ENCODE results near the gene MAP3K6. TPM values are rescaled to one million over a fixed set of nuclear protein-coding genes. Genes with fewer than 3 reads are reported as not detected.
"Not testable (repeated sequence)": the region's sequence is repeated elsewhere in the genome, so short reads cannot be mapped to it uniquely, and the experiment has no call there.

Gene MAP3K6
- 5.3 TPM for total RNA-seq
- 45.0 TPM for polyA plus RNA-seq
- long read RNA-seq, donor 1: 0 reads
- long read RNA-seq, donor 2, partial matches to known transcripts: 0 of 1 reads
- long read RNA-seq, donor 2, other reads (novel, unspliced or antisense): 0 of 1 reads
- long read RNA-seq, donor 3, partial matches to known transcripts: 0 of 2 reads
- long read RNA-seq, donor 3, other reads (novel, unspliced or antisense): 0 of 2 reads
- long read RNA-seq, donor 4, full-length matches to known transcripts: 2 of 2 reads
- long read RNA-seq, donor 4, partial matches to known transcripts: 0 of 2 reads
- long read RNA-seq, donor 4, other reads (novel, unspliced or antisense): 0 of 2 reads
- long read RNA-seq, donor 5: 0 reads
- long read RNA-seq, donor 6, partial matches to known transcripts: 0 of 2 reads
- long read RNA-seq, donor 6, other reads (novel, unspliced or antisense): 0 of 2 reads
- long read RNA-seq, donor 7: 0 reads
- long read RNA-seq, donor 8: 0 reads
- long read RNA-seq, donor 9: 0 reads
- long read RNA-seq, donor 10: 0 reads

GRCh38 chr1:27366411-27367159 lies at the start of gene MAP3K6:
MAP3K6 (minus strand) TSS chr1:27366961; CDS start chr1:27366597, 364 bp downstream.
- peaks cover 10 to 41% of the 10 kb centered on the region in 2 donors for H3K4me1 ChIP-seq (ENCODE audit: control insufficient read depth in 2 of 2, insufficient read depth in 2 of 2, low read length in 2 of 2)
- peak within 1 kb of the TSS; percentile 46 to 57 for H3K4me3 ChIP-seq (ENCODE audit: low read length in 2 of 2)
- peaks cover 0 to 37% of the 10 kb centered on the region in 2 donors for H3K27me3 ChIP-seq (ENCODE audit: control insufficient read depth in 2 of 2, insufficient read depth in 1 of 2, low read length in 1 of 2)
- no peaks in the 10 kb centered on the region for H3K36me3 ChIP-seq (ENCODE audit: control insufficient read depth in 2 of 2, insufficient read depth in 2 of 2, low read length in 1 of 2)
- peaks cover 0 to 7% of the 10 kb centered on the region in 2 donors for H3K9me3 ChIP-seq (ENCODE audit: control insufficient read depth in 2 of 2, insufficient read depth in 1 of 2, low read length in 1 of 2)
- DNase-seq (ENCODE audit: low read depth in 6 of 9, low spot score in 9 of 9): peak in 1 of 9 donors; percentile 49
- peak within 1 kb of the TSS; percentile 62 to 82 for H3K27ac ChIP-seq (ENCODE audit: low read depth in 1 of 2, low read length in 1 of 2)
- WGBS: 2% methylated on average over 67 of the region's 67 CpGs

GRCh38 chr1:27414091-27414490 lies 47.3 kb upstream of the MAP3K6 start:
- DNase-seq (ENCODE audit: low read depth in 6 of 9, low spot score in 9 of 9): no peak
- 97% methylated on average over 1 of the region's 1 CpG for WGBS
- Histone ChIP-seq H3K9me3 (ENCODE audit: control insufficient read depth in 2 of 2, insufficient read depth in 1 of 2, low read length in 1 of 2) (no peaks in the 10 kb centered on the region), H3K27ac (ENCODE audit: low read depth in 1 of 2, low read length in 1 of 2) (peak overlapping the region in 1 of 2 donors; percentile 15), H3K36me3 (ENCODE audit: control insufficient read depth in 2 of 2, insufficient read depth in 2 of 2, low read length in 1 of 2) (peaks cover 85 to 97% of the 10 kb centered on the region in 2 donors), H3K4me3 (ENCODE audit: low read length in 2 of 2) (no peak overlapping the region), H3K4me1 (ENCODE audit: control insufficient read depth in 2 of 2, insufficient read depth in 2 of 2, low read length in 2 of 2) (peaks cover 0 to 35% of the 10 kb centered on the region in 2 donors), H3K27me3 (ENCODE audit: control insufficient read depth in 2 of 2, insufficient read depth in 1 of 2, low read length in 1 of 2) (no peaks in the 10 kb centered on the region)

GRCh38 chr1:27413004-27413403 lies 46.2 kb upstream of the MAP3K6 start:
- Histone ChIP-seq H3K36me3 (ENCODE audit: control insufficient read depth in 2 of 2, insufficient read depth in 2 of 2, low read length in 1 of 2) (peaks cover 86 to 97% of the 10 kb centered on the region in 2 donors), H3K9me3 (ENCODE audit: control insufficient read depth in 2 of 2, insufficient read depth in 1 of 2, low read length in 1 of 2) (no peaks in the 10 kb centered on the region), H3K27me3 (ENCODE audit: control insufficient read depth in 2 of 2, insufficient read depth in 1 of 2, low read length in 1 of 2) (no peaks in the 10 kb centered on the region), H3K4me3 (ENCODE audit: low read length in 2 of 2) (no peak overlapping the region), H3K27ac (ENCODE audit: low read depth in 1 of 2, low read length in 1 of 2) (peak overlapping the region in 1 of 2 donors; percentile 42), H3K4me1 (ENCODE audit: control insufficient read depth in 2 of 2, insufficient read depth in 2 of 2, low read length in 2 of 2) (peaks cover 0 to 27% of the 10 kb centered on the region in 2 donors)
- 93% methylated on average over 4 of the region's 4 CpGs for WGBS
- DNase-seq (ENCODE audit: low read depth in 6 of 9, low spot score in 9 of 9): no peak

- 96% methylated on average over 4 of the region's 4 CpGs for WGBS
- H3K4me3 ChIP-seq (ENCODE audit: low read length in 2 of 2): no peak overlapping the region
- peak overlapping the region in 1 of 2 donors; percentile 18 for H3K27ac ChIP-seq (ENCODE audit: low read depth in 1 of 2, low read length in 1 of 2)
- no peak for DNase-seq (ENCODE audit: low read depth in 6 of 9, low spot score in 9 of 9)
- no peaks in the 10 kb centered on the region for H3K27me3 ChIP-seq (ENCODE audit: control insufficient read depth in 2 of 2, insufficient read depth in 1 of 2, low read length in 1 of 2)
- peaks cover 0 to 27% of the 10 kb centered on the region in 2 donors for H3K4me1 ChIP-seq (ENCODE audit: control insufficient read depth in 2 of 2, insufficient read depth in 2 of 2, low read length in 2 of 2)
- H3K36me3 ChIP-seq (ENCODE audit: control insufficient read depth in 2 of 2, insufficient read depth in 2 of 2, low read length in 1 of 2): peaks cover 87 to 97% of the 10 kb centered on the region in 2 donors
- H3K9me3 ChIP-seq (ENCODE audit: control insufficient read depth in 2 of 2, insufficient read depth in 1 of 2, low read length in 1 of 2): no peaks in the 10 kb centered on the region
These were observed 45.7 kb upstream of the MAP3K6 start for GRCh38 chr1:27412502-27412901.

- DNase-seq (ENCODE audit: low read depth in 6 of 9, low spot score in 9 of 9): no peak
- H3K27ac ChIP-seq (ENCODE audit: low read depth in 1 of 2, low read length in 1 of 2): no peak overlapping the region
- no peak overlapping the region for H3K4me3 ChIP-seq (ENCODE audit: low read length in 2 of 2)
- no peaks in the 10 kb centered on the region for H3K9me3 ChIP-seq (ENCODE audit: control insufficient read depth in 2 of 2, insufficient read depth in 1 of 2, low read length in 1 of 2)
- H3K27me3 ChIP-seq (ENCODE audit: control insufficient read depth in 2 of 2, insufficient read depth in 1 of 2, low read length in 1 of 2): no peaks in the 10 kb centered on the region
- H3K36me3 ChIP-seq (ENCODE audit: control insufficient read depth in 2 of 2, insufficient read depth in 2 of 2, low read length in 1 of 2): peaks cover 88 to 93% of the 10 kb centered on the region in 2 donors
- H3K4me1 ChIP-seq (ENCODE audit: control insufficient read depth in 2 of 2, insufficient read depth in 2 of 2, low read length in 2 of 2): peaks cover 0 to 25% of the 10 kb centered on the region in 2 donors
- WGBS: 90% methylated on average over 2 of the region's 2 CpGs
These were observed 43.9 kb upstream of the MAP3K6 start for GRCh38 chr1:27410709-27411108.

- 98% methylated on average over 11 of the region's 11 CpGs for WGBS
- DNase-seq (ENCODE audit: low read depth in 6 of 9, low spot score in 9 of 9): no peak
- Histone ChIP-seq H3K4me3 (ENCODE audit: low read length in 2 of 2) (no peak overlapping the region), H3K4me1 (ENCODE audit: control insufficient read depth in 2 of 2, insufficient read depth in 2 of 2, low read length in 2 of 2) (peaks cover 2 to 27% of the 10 kb centered on the region in 2 donors), H3K9me3 (ENCODE audit: control insufficient read depth in 2 of 2, insufficient read depth in 1 of 2, low read length in 1 of 2) (no peaks in the 10 kb centered on the region), H3K27me3 (ENCODE audit: control insufficient read depth in 2 of 2, insufficient read depth in 1 of 2, low read length in 1 of 2) (no peaks in the 10 kb centered on the region), H3K27ac (ENCODE audit: low read depth in 1 of 2, low read length in 1 of 2) (peak overlapping the region in 1 of 2 donors; percentile 5), H3K36me3 (ENCODE audit: control insufficient read depth in 2 of 2, insufficient read depth in 2 of 2, low read length in 1 of 2) (peaks cover 81 to 83% of the 10 kb centered on the region in 2 donors)
These were observed 42.9 kb upstream of the MAP3K6 start for GRCh38 chr1:27409669-27410068.

- Histone ChIP-seq H3K27me3 (ENCODE audit: control insufficient read depth in 2 of 2, insufficient read depth in 1 of 2, low read length in 1 of 2) (no peaks in the 10 kb centered on the region), H3K4me3 (ENCODE audit: low read length in 2 of 2) (no peak overlapping the region), H3K9me3 (ENCODE audit: control insufficient read depth in 2 of 2, insufficient read depth in 1 of 2, low read length in 1 of 2) (no peaks in the 10 kb centered on the region), H3K4me1 (ENCODE audit: control insufficient read depth in 2 of 2, insufficient read depth in 2 of 2, low read length in 2 of 2) (peaks cover 14 to 36% of the 10 kb centered on the region in 2 donors), H3K36me3 (ENCODE audit: control insufficient read depth in 2 of 2, insufficient read depth in 2 of 2, low read length in 1 of 2) (peaks cover 66 to 68% of the 10 kb centered on the region in 2 donors), H3K27ac (ENCODE audit: low read depth in 1 of 2, low read length in 1 of 2) (no peak overlapping the region)
- 97% methylated on average over 9 of the region's 9 CpGs for WGBS
- no peak for DNase-seq (ENCODE audit: low read depth in 6 of 9, low spot score in 9 of 9)
These were observed 41.4 kb upstream of the MAP3K6 start for GRCh38 chr1:27408151-27408550.

GRCh38 chr1:27406791-27407190 lies 40.0 kb upstream of the MAP3K6 start:
- not testable (repeated sequence) for H3K27me3 ChIP-seq (ENCODE audit: control insufficient read depth in 2 of 2, insufficient read depth in 1 of 2, low read length in 1 of 2); H3K4me3 ChIP-seq (ENCODE audit: low read length in 2 of 2); H3K9me3 ChIP-seq (ENCODE audit: control insufficient read depth in 2 of 2, insufficient read depth in 1 of 2, low read length in 1 of 2); DNase-seq (ENCODE audit: low read depth in 6 of 9, low spot score in 9 of 9)
- Histone ChIP-seq H3K36me3 (ENCODE audit: control insufficient read depth in 2 of 2, insufficient read depth in 2 of 2, low read length in 1 of 2) (peaks cover 53 to 54% of the 10 kb centered on the region in 2 donors), H3K27ac (ENCODE audit: low read depth in 1 of 2, low read length in 1 of 2) (peak overlapping the region in 1 of 2 donors; percentile 26), H3K4me1 (ENCODE audit: control insufficient read depth in 2 of 2, insufficient read depth in 2 of 2, low read length in 2 of 2) (peaks cover 22 to 48% of the 10 kb centered on the region in 2 donors)
- 87% methylated on average over 2 of the region's 2 CpGs for WGBS

- H3K9me3 ChIP-seq (ENCODE audit: control insufficient read depth in 2 of 2, insufficient read depth in 1 of 2, low read length in 1 of 2): no peaks in the 10 kb centered on the region
- peaks cover 51% of the 10 kb centered on the region in 2 donors for H3K36me3 ChIP-seq (ENCODE audit: control insufficient read depth in 2 of 2, insufficient read depth in 2 of 2, low read length in 1 of 2)
- H3K27ac ChIP-seq (ENCODE audit: low read depth in 1 of 2, low read length in 1 of 2): peak overlapping the region; percentile 21 to 22
- no peak for DNase-seq (ENCODE audit: low read depth in 6 of 9, low spot score in 9 of 9)
- H3K27me3 ChIP-seq (ENCODE audit: control insufficient read depth in 2 of 2, insufficient read depth in 1 of 2, low read length in 1 of 2): no peaks in the 10 kb centered on the region
- no peak overlapping the region for H3K4me3 ChIP-seq (ENCODE audit: low read length in 2 of 2)
- WGBS: 91% methylated on average over 4 of the region's 4 CpGs
- H3K4me1 ChIP-seq (ENCODE audit: control insufficient read depth in 2 of 2, insufficient read depth in 2 of 2, low read length in 2 of 2): peaks cover 22 to 53% of the 10 kb centered on the region in 2 donors
These were observed 39.6 kb upstream of the MAP3K6 start for GRCh38 chr1:27406362-27406680.
